GM12891 (cell line): ENCODE data around the gene PLEK2.

Experiments
- PAX5 ChIP-seq: IDR thresholded peaks from 2 replicates; pipeline ENCODE4 v1.6.1; 2011; ENCODE audit warnings: low read length, moderate library complexity, mild to moderate bottlenecking; ENCODE audit not compliant: insufficient read depth, severe bottlenecking
- POLR2A ChIP-seq: IDR thresholded peaks from 2 replicates; pipeline ENCODE4 v1.6.1; 2011; ENCODE audit warnings: low read depth, low read length, control low read depth
- POLR2AphosphoS5 ChIP-seq: IDR thresholded peaks from 2 replicates; pipeline ENCODE4 v1.6.1; 2011; ENCODE audit warnings: low read depth, low read length, control low read depth
- POU2F2 ChIP-seq: IDR thresholded peaks from 2 replicates; pipeline ENCODE4 v1.6.1; 2011; ENCODE audit warnings: low read depth, mild to moderate bottlenecking, control low read depth, low read length, moderate library complexity
- TAF1 ChIP-seq: IDR thresholded peaks from 2 replicates; pipeline ENCODE4 v1.6.1; 2011; ENCODE audit warnings: low read depth, low read length, control low read depth

DNA sequence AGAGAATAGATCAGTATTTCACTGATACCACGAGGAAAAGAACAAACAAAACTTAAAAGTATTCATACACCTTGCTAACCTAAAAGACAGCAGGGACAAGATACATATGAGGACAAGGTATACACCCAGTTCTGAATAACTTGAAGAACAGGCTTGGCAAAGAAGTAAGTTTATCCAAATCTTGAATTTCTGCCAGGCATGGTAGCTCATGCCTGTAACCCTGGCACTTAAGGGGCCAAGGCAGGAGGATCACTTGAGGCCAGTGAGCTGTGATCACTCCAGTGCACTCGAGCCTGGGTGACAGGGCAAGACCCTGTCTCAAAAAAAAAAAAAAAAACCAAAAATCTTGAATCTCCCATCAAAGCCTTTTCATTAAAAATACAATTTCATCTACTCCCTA lies 26.8 kb downstream of the PLEK2 start:
- no peak for TF ChIP-seq POLR2A
- TF ChIP-seq POLR2AphosphoS5 = no peak
- no peak for TF ChIP-seq PAX5
- no peak for TF ChIP-seq TAF1
- no peak for TF ChIP-seq POU2F2
